HEK293 (cell line): Measurements from ENCODE around the gene B2M.
A peak's percentile ranks its signal among the peaks of the same experiment; 100 is the strongest.

Source experiments
- CTCF ChIA-PET: fragments of 350-600 bp; formaldehyde crosslinking; extraction: SDS; loops from one replicate; lab custom pipeline; 2021; ENCODE audit warnings: antibody characterized with exemption; lab: Yijun Ruan, JAX
- POLR2A ChIA-PET: fragments of 300-600 bp; formaldehyde crosslinking; extraction: SDS; loops from one replicate; lab custom pipeline; 2020; ENCODE audit warnings: antibody characterized with exemption, inconsistent platforms; lab: Yijun Ruan, JAX
- H3K27ac ChIP-seq: fragments of 200-500 bp; sonication (Bioruptor generic); 2 replicates; pipeline ENCODE4 v1.5.1; 2014; ENCODE audit warnings: low read depth, low read length, control low read depth, inconsistent platforms; ENCODE audit errors: extremely low read depth
- H3K36me3 ChIP-seq, 2 experiments: fragments of 200-500 bp in 1 of 2; sonication (Bioruptor generic) in 1 of 2; 1 replicate in 1 of 2; 2 replicates in 1 of 2; pipeline ENCODE4 v1.5.1; 2014 to 2017; ENCODE audit warnings: inconsistent platforms in 2 of 2, low read length in 2 of 2; ENCODE audit not compliant: control insufficient read depth in 2 of 2, insufficient read depth in 1 of 2
- H3K4me1 ChIP-seq: fragments of 200-500 bp; sonication (Bioruptor generic); 2 replicates; pipeline ENCODE4 v1.5.1; 2014; ENCODE audit warnings: mild to moderate bottlenecking, low read length, inconsistent platforms; ENCODE audit not compliant: control insufficient read depth, insufficient read depth
- H3K4me3 ChIP-seq: 2 replicates; pipeline ENCODE4 v1.5.1; 2011; ENCODE audit warnings: low read depth, mild to moderate bottlenecking, control low read depth, low read length, moderate library complexity
- H3K9me3 ChIP-seq: fragments of 200-500 bp; sonication (Bioruptor generic); 2 replicates; pipeline ENCODE4 v1.5.1; 2014; ENCODE audit warnings: low read depth, low read length, inconsistent platforms; ENCODE audit not compliant: control insufficient read depth, insufficient read depth
- HOXA7 ChIP-seq: sonication (generic); formaldehyde crosslinking; IDR thresholded peaks from 2 replicates; pipeline ENCODE4 v1.8.1; 2022; ENCODE audit warnings: missing genetic modification reagents, borderline replicate concordance
- KLF9 ChIP-seq: fragments of 450-650 bp; formaldehyde crosslinking; IDR thresholded peaks from 2 replicates; pipeline ENCODE4 v1.5.1; 2016; ENCODE audit warnings: missing biosample characterization, missing genetic modification characterization, low read depth
- MZF1 ChIP-seq: fragments of 450-650 bp; formaldehyde crosslinking; IDR thresholded peaks from 2 replicates; pipeline ENCODE4 v1.5.1; 2017; ENCODE audit warnings: missing biosample characterization, missing genetic modification characterization, borderline replicate concordance
- PRDM1 ChIP-seq: fragments of 450-650 bp; formaldehyde crosslinking; IDR thresholded peaks from 2 replicates; pipeline ENCODE4; 2016; ENCODE audit warnings: missing biosample characterization, missing genetic modification characterization
- REST ChIP-seq: fragments of 450-650 bp; formaldehyde crosslinking; IDR thresholded peaks from 2 replicates; pipeline ENCODE4 v1.5.1; 2016; ENCODE audit warnings: missing biosample characterization, missing genetic modification characterization
- TRIM28 ChIP-seq: IDR thresholded peaks from 2 replicates; pipeline ENCODE4 v1.6.1; 2011; ENCODE audit warnings: low read length, control low read depth, borderline replicate concordance
- ZBTB6 ChIP-seq: fragments of 450-650 bp; formaldehyde crosslinking; IDR thresholded peaks from 2 replicates; pipeline ENCODE4 v1.5.1; 2017; ENCODE audit warnings: missing biosample characterization, missing genetic modification characterization
- ZFHX2 ChIP-seq: fragments of 450-650 bp; formaldehyde crosslinking; conservative IDR thresholded peaks from 2 replicates; pipeline ENCODE4 v1.5.1; 2016; ENCODE audit warnings: missing biosample characterization, missing genetic modification characterization
- ZNF157 ChIP-seq: fragments of 450-650 bp; formaldehyde crosslinking; IDR thresholded peaks from 2 replicates; pipeline ENCODE4 v1.5.1; 2016; ENCODE audit warnings: missing biosample characterization, missing genetic modification characterization
- ZNF211 ChIP-seq: fragments of 450-650 bp; formaldehyde crosslinking; IDR thresholded peaks from 2 replicates; pipeline ENCODE4 v1.5.1; 2016; ENCODE audit warnings: low read depth, missing biosample characterization, missing genetic modification characterization
- ZNF311 ChIP-seq: fragments of 450-650 bp; formaldehyde crosslinking; IDR thresholded peaks from 2 replicates; pipeline ENCODE4 v1.5.1; 2017; ENCODE audit warnings: missing biosample characterization, missing genetic modification characterization, borderline replicate concordance
- ZNF362 ChIP-seq: fragments of 450-650 bp; formaldehyde crosslinking; IDR thresholded peaks from 2 replicates; pipeline ENCODE4 v1.5.1; 2016; ENCODE audit warnings: missing biosample characterization, missing genetic modification characterization
- ZNF423 ChIP-seq: fragments of 450-650 bp; formaldehyde crosslinking; IDR thresholded peaks from 2 replicates; pipeline ENCODE4 v1.5.1; 2016; ENCODE audit warnings: missing biosample characterization, missing genetic modification characterization
- ZNF501 ChIP-seq: fragments of 450-650 bp; formaldehyde crosslinking; IDR thresholded peaks from 2 replicates; pipeline ENCODE4 v1.5.1; 2016; ENCODE audit warnings: missing biosample characterization, missing genetic modification characterization
- ZNF548 ChIP-seq: fragments of 450-650 bp; formaldehyde crosslinking; IDR thresholded peaks from 2 replicates; pipeline ENCODE4 v1.5.1; 2016; ENCODE audit warnings: missing biosample characterization, missing genetic modification characterization
- ZNF639 ChIP-seq: fragments of 450-650 bp; formaldehyde crosslinking; IDR thresholded peaks from 2 replicates; pipeline ENCODE4 v1.5.1; 2016; ENCODE audit warnings: missing biosample characterization, missing genetic modification characterization
- ZNF658 ChIP-seq: fragments of 450-650 bp; formaldehyde crosslinking; IDR thresholded peaks from 2 replicates; pipeline ENCODE4; 2016; ENCODE audit warnings: missing biosample characterization, missing genetic modification characterization
- ZNF704 ChIP-seq: fragments of 450-650 bp; formaldehyde crosslinking; IDR thresholded peaks from 2 replicates; pipeline ENCODE4 v1.5.1; 2016; ENCODE audit warnings: missing biosample characterization, missing genetic modification characterization

B2M gene

GRCh38 chr15:44662478-44663409 is 48.6 kb upstream of the B2M start (continued):
- TF ChIP-seq ZBTB6 (tag by site-specific recombination) (no peak), ZNF639 (0 out of 2 replicates have a peak, but pooled peaks have one; percentile 14), ZNF211 (no peak), ZNF362 (tag by site-specific recombination) (0 out of 2 replicates have a peak, but pooled peaks have one; percentile 61), HOXA7 (CRISPR knock-in tag) (no peak), REST (tag by site-specific recombination) (no peak), ZNF311 (tag by site-specific recombination) (no peak), KLF9 (tag by site-specific recombination) (peak; percentile 56), ZNF423 (tag by site-specific recombination) (peak; percentile 75), ZFHX2 (tag by site-specific recombination) (peak; percentile 23; the same call in 1 of the 2 replicates), PRDM1 (tag by site-specific recombination) (0 out of 2 replicates have a peak, but pooled peaks have one; percentile 12), MZF1 (tag by site-specific recombination) (no peak), ZNF704 (tag by site-specific recombination) (no peak)

GRCh38 chr15:44663410-44664308 is 47.7 kb upstream of the B2M start, which contains the start of gene SPG11:
Gene SPG11, minus strand, starts transcription at chr15:44663662. Its CDS starts 15 bp downstream, at chr15:44663647.
- Histone ChIP-seq H3K27ac (peak within 1 kb of the TSS; percentile 63; the same call in 1 of the 2 replicates), H3K9me3 (no peaks in the 10 kb centered on the region), H3K4me1 (no peaks in the 10 kb centered on the region), H3K4me3 (peak within 1 kb of the TSS; percentile 93), H3K36me3 (peaks cover 0 to 11% of the 10 kb centered on the region in 2 experiments)
- POLR2A ChIA-PET, result interaction anchor here (0.6 to 2.3 kb wide), 11 partner anchors 19 to 127 kb away, joined by 3 to 28 read pairs (median 5); partner anchors contain the start of genes B2M, EIF3J, PATL2 and TRIM69
- CTCF ChIA-PET, result interaction anchor here (0.5 to 4.0 kb wide), 28 partner anchors 9 to 563 kb away, joined by 3 to 64 read pairs (median 3); partner anchors contain the start of genes B2M, PATL2 and TRIM69
- no peak for TF ChIP-seq ZNF704 (tag by site-specific recombination)
- TF ChIP-seq ZNF658 (tag by site-specific recombination), result no peak
- TF ChIP-seq TRIM28, result no peak
- TF ChIP-seq ZNF548, result no peak
- no peak for TF ChIP-seq ZNF311 (tag by site-specific recombination)
- no peak for TF ChIP-seq ZNF157
- peak; percentile 83 for TF ChIP-seq ZNF501 (tag by site-specific recombination)
